Motor neuron (in vitro differentiated cells): Measurements from ENCODE around the gene INS. TPM values are rescaled to one million over a fixed set of nuclear protein-coding genes. Genes with fewer than 3 reads are reported as not detected.

ENCODE experiments used
- ATAC-seq, 8 experiments: fragments of 200-7000 bp; cut with Tn5 transposase; replicated peaks in 6 of 8; 2 replicates each; pipeline ENCODE4 v1.8.0; 2021; ENCODE audit warnings: mild to moderate bottlenecking in 8 of 8, moderate library complexity in 8 of 8
- H3K27ac ChIP-seq, 2 donors: fragments of 250-450 bp; sonication (Bioruptor Pico); 2 replicates each; pipeline ENCODE4 v1.9.0; 2021; ENCODE audit warnings: antibody characterized with exemption in 2 of 2, mild to moderate bottlenecking in 2 of 2, moderate library complexity in 1 of 2
- H3K4me1 ChIP-seq, 2 donors: fragments of 250-450 bp; sonication (Bioruptor Pico); replicated peaks in 1 of 2; 2 replicates each; pipeline ENCODE4 v1.6.1; 2021; ENCODE audit warnings: antibody characterized with exemption in 2 of 2, mild to moderate bottlenecking in 2 of 2, moderate library complexity in 1 of 2
- H3K4me3 ChIP-seq, 5 donors: fragments of 250-450 bp; sonication (Bioruptor Pico); 2 replicates each; pipeline ENCODE4 v1.9.0; 2021; ENCODE audit warnings: antibody characterized with exemption in 5 of 5, mild to moderate bottlenecking in 5 of 5, moderate library complexity in 4 of 5
- WGBS, 10 experiments: fragments of 450-650 bp; shearing (Covaris generic); methylation state at CpG; one replicate each; pipeline ENCODE4 v1.0.0; 2022; 5-methylcytosine and 5-hydroxymethylcytosine counted together
- in situ Hi-C, 9 experiments: fragments of 400-800 bp; cut with MboI; loops; one replicate each; pipeline ENCODE4 v1.15.0; 2021; ENCODE audit warnings: low sequenced_read_pairs in 9 of 9, low pct_unique_long_range_greater_than_20kb in 2 of 9; ENCODE audit not compliant: unreplicated experiment in 9 of 9
- total RNA-seq, 8 experiments: library from RNA; unstranded; fragments of 300-600 nt; gene quantifications; 2 replicates each; pipeline versions ENCODE4 v1.2.3 to v1.2.4, GENCODE V29; 2022

Gene INS
- total RNA-seq, 8 experiments from 2014 or later, result not detected

DNA sequence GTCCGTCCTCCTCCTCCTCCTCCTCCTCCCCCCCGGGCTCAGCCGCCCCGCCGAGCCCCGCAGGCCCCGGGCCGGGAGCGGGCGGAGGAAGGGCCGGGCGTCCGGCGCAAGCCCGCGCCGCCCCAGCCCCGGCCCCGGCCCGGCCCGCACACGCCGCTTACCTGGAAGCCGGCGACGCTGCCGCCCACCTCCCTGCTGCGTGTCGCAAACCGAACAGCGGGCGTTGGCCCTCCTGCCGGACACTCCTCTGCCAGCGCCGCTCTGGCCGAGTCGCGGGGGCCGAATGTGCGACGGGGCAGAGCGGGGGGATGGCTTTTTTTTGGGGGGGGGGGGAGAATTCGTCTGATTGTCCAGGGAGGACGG is 23.0 kb downstream of the INS start:
- peak overlapping the region; percentile 5 to 43 (median 33) for H3K4me3 ChIP-seq
- no CpG with 5 or more reads among the region's 44 CpGs for WGBS, 10 experiments
- peak in 6 of 8 experiments; percentile 3 to 30 (median 20) for ATAC-seq
- H3K27ac ChIP-seq, result peak overlapping the region in 1 of 2 donors; percentile 3
- in situ Hi-C loops, result no loop called here
- H3K4me1 ChIP-seq, result peaks cover 10 to 21% of the 10 kb centered on the region in 2 donors

- ATAC-seq, result peak; percentile 35 to 77 (median 68)
- in situ Hi-C loops, result no loop called here
- 0% methylated on average over 4 of the region's 50 CpGs; no CpG with 5 or more reads in 9 of the 10 experiments for WGBS, 10 experiments
- H3K27ac ChIP-seq, result peak overlapping the region in 1 of 2 donors; percentile 3
- peaks cover 10 to 23% of the 10 kb centered on the region in 2 donors for H3K4me1 ChIP-seq
- H3K4me3 ChIP-seq, result peak overlapping the region; percentile 5 to 43 (median 33)
These were observed 23.6 kb downstream of the INS start for GRCh38 chr11:2137202-2138067.

- ATAC-seq, result peak; percentile 1 to 13 (median 8)
- 0% methylated on average over 1 of the region's 8 CpGs; no CpG with 5 or more reads in 9 of the 10 experiments for WGBS, 10 experiments
These were observed 24.1 kb downstream of the INS start for GRCh38 chr11:2136952-2137201.

GRCh38 chr11:2136209-2136951 is 24.6 kb downstream of the INS start:
- in situ Hi-C loops, result no loop called here
- WGBS, 10 experiments, result 18 to 90% (median 81%) methylated on average over 2 to 10 of the region's 24 CpGs; no CpG with 5 or more reads in 4 of the 10 experiments
- Histone ChIP-seq H3K27ac (no peak overlapping the region), H3K4me1 (peaks cover 10 to 23% of the 10 kb centered on the region in 2 donors), H3K4me3 (peak overlapping the region in 3 of 5 donors; percentile 33 to 43 (median 37))
- no peak for ATAC-seq

More at GRCh38 chr11:2136952-2137201, 24.1 kb downstream of the INS start:
- peaks cover 10 to 23% of the 10 kb centered on the region in 2 donors for H3K4me1 ChIP-seq
- peak overlapping the region in 3 of 5 donors; percentile 33 to 43 (median 37) for H3K4me3 ChIP-seq
- in situ Hi-C loops, result no loop called here
- no peak overlapping the region for H3K27ac ChIP-seq

DNA sequence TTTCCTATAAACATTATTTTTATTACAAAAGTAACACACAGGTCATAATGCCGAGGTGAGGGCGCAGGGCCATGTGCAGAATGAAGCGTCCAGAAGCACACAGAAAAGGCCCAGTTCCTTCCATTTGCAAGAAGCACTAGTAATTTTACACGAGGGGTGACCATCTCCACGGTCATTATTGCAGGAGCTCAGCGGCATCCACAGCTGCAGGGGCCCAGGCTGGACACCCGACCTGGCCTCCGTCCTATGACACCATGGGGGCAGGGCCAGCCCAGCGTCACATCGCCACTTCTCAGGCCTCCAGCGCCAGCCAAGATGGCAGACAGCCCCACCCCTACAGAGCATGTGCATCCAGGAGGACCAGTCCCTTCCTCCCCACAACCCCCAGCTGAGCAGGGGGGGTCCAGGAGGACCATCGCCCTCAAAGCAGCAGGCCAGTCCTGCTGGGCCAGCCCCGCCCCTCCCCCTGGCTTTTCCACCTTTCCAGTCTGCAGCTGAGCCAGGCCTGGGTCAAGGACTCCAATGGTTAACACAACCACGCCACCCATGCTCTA is 25.3 kb downstream of the INS start:
- Histone ChIP-seq H3K27ac (no peak overlapping the region), H3K4me3 (no peak overlapping the region), H3K4me1 (peaks cover 10 to 20% of the 10 kb centered on the region in 2 donors)
- 50 to 100% (median 80%) methylated on average over 2 to 7 of the region's 14 CpGs; no CpG with 5 or more reads in 4 of the 10 experiments for WGBS, 10 experiments
- in situ Hi-C loops, result no loop called here
- no peak for ATAC-seq

DNA sequence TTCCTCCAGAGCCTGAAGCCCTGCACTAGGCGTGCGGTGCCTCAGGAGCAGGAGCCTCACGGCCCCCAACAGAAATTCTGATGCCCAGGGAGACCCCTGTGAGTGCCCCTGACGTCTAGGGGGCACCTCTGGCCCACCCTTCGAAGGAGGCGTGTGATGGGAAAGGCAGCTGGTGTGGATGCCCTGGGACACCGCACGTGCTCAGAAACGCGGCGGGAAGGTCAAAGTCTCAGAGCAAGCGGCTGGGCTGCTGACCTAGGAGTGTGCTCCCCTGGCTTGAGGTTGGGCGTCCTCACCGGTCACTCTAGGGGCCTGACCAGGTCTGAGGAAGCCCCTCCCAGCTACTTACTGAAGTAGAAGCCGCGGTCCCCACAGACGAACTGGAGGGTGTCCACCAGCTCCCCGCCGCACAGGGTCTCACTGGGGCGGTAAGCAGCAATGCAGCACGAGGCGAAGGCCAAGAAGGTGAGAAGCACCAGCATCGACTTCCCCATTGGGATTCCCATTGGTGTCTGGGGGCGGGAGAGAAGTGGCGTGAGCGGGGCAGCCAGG is 25.9 kb downstream of the INS start:
- ATAC-seq, result no peak
- in situ Hi-C loops, result no loop called here
- no peak overlapping the region for H3K4me3 ChIP-seq
- WGBS, 10 experiments, result 83 to 100% (median 91%) methylated on average over 1 to 8 of the region's 26 CpGs; no CpG with 5 or more reads in 3 of the 10 experiments
- H3K4me1 ChIP-seq, result peaks cover 8 to 16% of the 10 kb centered on the region in 2 donors
- no peak overlapping the region for H3K27ac ChIP-seq

DNA sequence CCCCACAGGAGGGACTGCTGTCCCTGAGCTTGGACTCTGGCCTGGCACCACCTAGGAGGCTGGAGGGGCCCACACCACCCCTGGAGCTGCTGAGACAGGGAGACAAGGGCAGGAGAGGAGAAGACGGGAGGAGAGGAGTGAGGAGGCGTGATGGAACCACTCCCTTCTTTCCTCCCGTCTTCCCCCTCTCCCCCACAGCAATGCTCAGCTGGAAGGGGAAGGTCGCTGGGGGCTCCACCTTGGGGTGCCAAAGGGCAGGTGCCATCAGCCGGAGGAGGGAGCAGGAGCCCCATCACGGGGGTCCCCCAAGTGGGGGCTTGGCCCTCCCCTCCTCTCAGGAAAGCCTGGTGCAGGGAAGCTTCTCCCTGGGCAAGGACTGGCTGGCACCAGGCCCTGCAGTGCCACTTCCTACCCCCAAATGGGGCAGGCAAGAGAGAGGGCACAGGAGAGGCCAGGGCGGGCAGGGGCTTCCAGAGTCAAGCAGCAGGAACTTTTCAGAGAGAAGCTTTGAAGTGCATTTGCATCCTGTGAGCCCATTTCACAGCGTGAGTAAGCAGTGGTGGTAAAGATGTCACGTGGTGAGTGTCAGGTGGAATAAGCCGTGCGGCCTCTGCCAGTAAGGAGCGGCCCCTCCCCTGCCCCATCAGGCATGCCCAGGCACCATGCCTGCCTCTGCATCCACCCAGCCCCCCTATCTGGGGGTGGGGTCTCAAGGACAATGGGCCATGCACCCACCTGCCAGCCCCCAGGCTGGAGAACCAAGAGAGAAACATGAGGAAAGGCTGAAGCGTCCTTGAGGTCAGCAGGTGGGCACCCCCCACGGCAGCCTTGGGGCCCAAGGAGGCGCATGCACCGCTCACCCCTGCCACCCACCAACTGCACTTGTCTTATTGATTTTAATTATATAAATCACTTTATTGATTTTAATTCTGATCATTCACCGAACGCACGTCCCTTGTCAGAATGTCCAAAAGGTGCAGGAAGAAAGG is 26.7 kb downstream of the INS start:
- WGBS, 10 experiments, result 38 to 90% (median 90%) methylated on average over 2 to 7 of the region's 19 CpGs; no CpG with 5 or more reads in 7 of the 10 experiments
- Histone ChIP-seq H3K4me3 (no peak overlapping the region), H3K4me1 (peaks cover 6 to 10% of the 10 kb centered on the region in 2 donors), H3K27ac (no peak overlapping the region)
- in situ Hi-C loops, result no loop called here
- no peak for ATAC-seq

DNA sequence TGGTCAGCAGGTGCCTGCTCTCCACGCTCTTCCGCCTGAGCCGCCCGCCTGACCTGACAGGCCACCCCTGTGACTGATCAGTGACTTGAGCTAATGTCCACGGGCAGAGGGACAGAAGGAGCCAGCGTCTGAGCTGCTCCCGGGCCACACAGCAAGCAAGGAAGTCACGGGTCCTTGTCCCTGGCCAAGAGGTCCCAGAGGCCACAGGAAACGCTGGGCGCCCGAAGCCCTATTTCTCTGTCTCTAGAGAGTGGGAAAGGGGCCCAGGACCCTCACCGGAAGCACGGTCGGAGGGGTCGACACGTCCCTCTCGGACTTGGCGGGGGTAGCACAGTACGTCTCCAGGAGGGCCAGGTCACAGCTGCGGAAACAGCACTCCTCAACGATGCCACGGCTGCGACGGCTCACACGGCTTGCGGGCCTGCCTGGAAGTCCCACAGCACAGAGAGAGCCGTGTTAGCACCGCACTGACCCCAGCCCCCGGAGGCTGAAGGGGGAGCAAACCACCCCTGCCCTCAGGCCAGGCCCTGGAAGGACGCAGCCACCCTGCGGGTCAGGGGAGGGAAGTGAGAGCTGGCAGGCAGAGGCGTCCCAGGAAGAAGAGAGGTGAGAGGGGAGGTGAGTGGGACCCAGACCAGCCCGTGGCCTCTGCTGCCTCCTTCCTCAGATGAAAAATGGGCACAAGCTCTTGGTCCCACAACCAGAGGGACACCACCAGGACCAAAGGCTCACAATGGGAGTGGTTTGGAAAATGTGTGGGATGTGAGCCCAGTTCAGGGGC is 27.6 kb downstream of the INS start:
- Histone ChIP-seq H3K4me3 (no peak overlapping the region), H3K4me1 (peaks cover 6 to 10% of the 10 kb centered on the region in 2 donors), H3K27ac (no peak overlapping the region)
- in situ Hi-C loops, result no loop called here
- WGBS, 10 experiments, result 10 to 89% (median 65%) methylated on average over 2 to 10 of the region's 33 CpGs; no CpG with 5 or more reads in 6 of the 10 experiments
- no peak for ATAC-seq

- in situ Hi-C loops, result no loop called here
- ATAC-seq, result peak in 1 of 8 experiments; percentile 1
- 58% methylated on average over 6 of the region's 24 CpGs; no CpG with 5 or more reads in 9 of the 10 experiments for WGBS, 10 experiments
- peaks cover 6 to 10% of the 10 kb centered on the region in 2 donors for H3K4me1 ChIP-seq
- H3K4me3 ChIP-seq, result no peak overlapping the region
- H3K27ac ChIP-seq, result no peak overlapping the region
These were observed 28.2 kb downstream of the INS start for GRCh38 chr11:2132874-2133240.

DNA sequence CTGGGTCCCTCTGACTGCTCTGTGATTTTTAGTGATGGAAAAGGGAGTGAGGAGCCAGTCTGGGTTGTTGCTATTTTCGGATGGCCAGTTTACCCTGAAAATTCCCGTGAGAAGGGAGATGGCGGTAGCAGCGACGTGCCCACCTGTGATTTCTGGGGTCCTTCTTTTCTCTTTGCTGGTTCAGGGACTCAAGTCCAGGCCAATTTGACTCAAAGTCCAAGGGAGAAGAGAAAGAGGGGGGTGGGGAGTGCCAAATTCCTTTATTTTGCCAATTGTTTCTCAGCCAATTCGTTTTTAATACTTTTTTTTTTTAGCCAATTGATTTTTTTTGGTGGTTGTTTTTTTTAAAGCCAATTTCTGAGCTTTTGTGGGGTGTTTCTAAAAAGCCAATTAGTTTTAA is 28.8 kb downstream of the INS start:
- ATAC-seq, result no peak
- no peak overlapping the region for H3K27ac ChIP-seq
- no peak overlapping the region for H3K4me3 ChIP-seq
- in situ Hi-C loops, result no loop called here
- H3K4me1 ChIP-seq, result peaks cover 2 to 10% of the 10 kb centered on the region in 2 donors
- WGBS, 10 experiments, result 24 to 95% (median 78%) methylated on average over 2 to 5 of the region's 6 CpGs; no CpG with 5 or more reads in 2 of the 10 experiments

GRCh38 chr11:2131371-2132236 is 29.4 kb downstream of the INS start:
- Histone ChIP-seq H3K4me1 (peaks cover 0 to 5% of the 10 kb centered on the region in 2 donors), H3K4me3 (no peak overlapping the region), H3K27ac (no peak overlapping the region)
- no peak for ATAC-seq
- in situ Hi-C loops, result no loop called here
- WGBS, 10 experiments, result 55 to 96% (median 81%) methylated on average over 4 to 9 of the region's 28 CpGs; no CpG with 5 or more reads in 4 of the 10 experiments
